Type B pancreatic cell (in vitro differentiated cells): ENCODE results near the gene CCDC28A. TPM values are rescaled to one million over a fixed set of nuclear protein-coding genes. Genes with fewer than 3 reads are reported as not detected.
A peak's percentile ranks its signal among the peaks of the same experiment; 100 is the strongest.

Experiments
- DNase-seq: peaks from one replicate; pipeline ENCODE4 v3.0.0; 2021; ENCODE audit warnings: mixed read lengths; ENCODE audit not compliant: unreplicated experiment; ENCODE audit errors: extremely low spot score
- H3K27ac Mint-ChIP-seq: 2 replicates; pipeline ENCODE4 v1.8.0; 2021; ENCODE audit warnings: mild to moderate bottlenecking, mixed read lengths
- H3K27me3 Mint-ChIP-seq: 2 replicates; pipeline ENCODE4 v1.8.0; 2021; ENCODE audit warnings: mixed read lengths
- H3K36me3 Mint-ChIP-seq: 2 replicates; pipeline ENCODE4 v1.8.0; 2021; ENCODE audit warnings: mixed read lengths
- H3K4me1 Mint-ChIP-seq: one replicate; pipeline ENCODE4 v1.8.0; 2021; ENCODE audit warnings: mixed read lengths; ENCODE audit not compliant: unreplicated experiment
- H3K4me3 Mint-ChIP-seq: 2 replicates; pipeline ENCODE4 v1.8.0; 2021; ENCODE audit warnings: mild to moderate bottlenecking, mixed read lengths
- H3K9me3 Mint-ChIP-seq: 2 replicates; pipeline ENCODE4 v1.8.0; 2021; ENCODE audit warnings: mixed read lengths
- CTCF ChIP-seq: fragments of 200-600 bp; sonication (generic); conservative IDR thresholded peaks from 2 replicates; pipeline ENCODE4 v1.5.0; 2021; ENCODE audit warnings: antibody characterized with exemption, mild to moderate bottlenecking
- total RNA-seq: library from RNA; stranded (reverse); gene quantifications from 2 replicates; pipeline ENCODE4 v1.2.1, GENCODE V29; 2021; ENCODE audit warnings: low replicate concordance

CCDC28A gene
- total RNA-seq, 1 donor from 2014 or later: 12.0 TPM

GRCh38 chr6:138821519-138821918 lies 48.0 kb downstream of the CCDC28A start:
- H3K4me1 Mint-ChIP-seq: peaks cover 17% of the 10 kb centered on the region
- H3K36me3 Mint-ChIP-seq: peaks cover 3% of the 10 kb centered on the region
- no peak for DNase-seq
- H3K27ac Mint-ChIP-seq: peak overlapping the region; percentile 97
- H3K4me3 Mint-ChIP-seq: no peak overlapping the region
- peaks cover 5% of the 10 kb centered on the region for H3K9me3 Mint-ChIP-seq
- TF ChIP-seq CTCF: no peak
- H3K27me3 Mint-ChIP-seq: no peaks in the 10 kb centered on the region

GRCh38 chr6:138824482-138825144 lies 51.0 kb downstream of the CCDC28A start:
- Mint-ChIP-seq H3K36me3 (peaks cover 3% of the 10 kb centered on the region), H3K27me3 (no peaks in the 10 kb centered on the region), H3K27ac (peak overlapping the region; percentile 7), H3K4me3 (no peak overlapping the region), H3K4me1 (peaks cover 6% of the 10 kb centered on the region), H3K9me3 (peaks cover 5% of the 10 kb centered on the region)
- no peak for TF ChIP-seq CTCF
- DNase-seq: no peak

DNA sequence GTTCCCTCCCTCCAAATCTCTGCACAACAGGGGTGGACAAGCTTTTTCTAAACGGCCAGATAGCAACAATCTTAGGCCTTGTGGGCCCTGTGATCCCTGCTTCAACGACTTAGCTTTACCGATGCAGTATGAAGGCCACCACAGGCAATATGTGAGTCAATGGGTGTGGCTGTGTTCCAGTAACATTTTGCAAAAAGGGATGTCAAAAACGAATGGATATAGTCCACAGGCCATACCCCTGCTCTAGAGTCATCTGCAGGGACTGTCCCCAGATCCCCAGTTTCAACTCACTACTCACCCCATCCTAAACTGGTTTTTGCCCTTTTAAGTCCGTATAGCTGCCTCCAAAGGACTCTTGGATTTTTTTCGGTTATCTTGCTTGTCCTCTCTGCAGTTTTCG lies 56.7 kb downstream of the CCDC28A start:
- Mint-ChIP-seq H3K4me3 (no peak overlapping the region), H3K4me1 (peaks cover 6% of the 10 kb centered on the region), H3K27me3 (no peaks in the 10 kb centered on the region), H3K36me3 (no peaks in the 10 kb centered on the region), H3K9me3 (peaks cover 10% of the 10 kb centered on the region), H3K27ac (no peak overlapping the region)
- DNase-seq: no peak
- TF ChIP-seq CTCF: no peak

DNA sequence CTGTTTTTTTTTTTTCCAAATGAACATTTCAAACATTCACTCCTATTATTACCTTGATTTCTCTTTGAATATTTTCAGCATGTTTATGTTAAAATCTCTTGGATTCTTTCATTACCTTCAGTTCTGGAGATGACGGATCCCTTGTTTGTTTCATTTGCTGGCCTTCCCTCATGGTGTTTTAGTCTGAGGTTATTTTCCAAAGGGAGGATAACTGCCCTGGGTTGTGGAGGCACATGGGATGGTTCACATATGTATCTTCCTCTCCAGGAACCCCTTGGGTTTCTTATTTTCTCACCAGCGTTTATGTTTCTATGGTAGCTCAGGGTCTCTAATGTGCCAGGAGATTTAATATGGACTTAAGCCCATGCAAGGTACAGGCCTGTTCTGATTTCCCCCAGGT lies 58.6 kb downstream of the CCDC28A start:
- Mint-ChIP-seq H3K27ac (no peak overlapping the region), H3K36me3 (no peaks in the 10 kb centered on the region), H3K9me3 (peaks cover 5% of the 10 kb centered on the region), H3K4me3 (no peak overlapping the region), H3K27me3 (no peaks in the 10 kb centered on the region), H3K4me1 (peaks cover 6% of the 10 kb centered on the region)
- no peak for DNase-seq
- TF ChIP-seq CTCF: no peak

GRCh38 chr6:138833816-138834539 lies 60.4 kb downstream of the CCDC28A start:
- Mint-ChIP-seq H3K27ac (no peak overlapping the region), H3K4me3 (no peak overlapping the region), H3K9me3 (peaks cover 5% of the 10 kb centered on the region), H3K27me3 (no peaks in the 10 kb centered on the region), H3K4me1 (peaks cover 6% of the 10 kb centered on the region), H3K36me3 (no peaks in the 10 kb centered on the region)
- no peak for DNase-seq
- TF ChIP-seq CTCF: no peak
